WI38 (cell line): Measurements from ENCODE around the gene SDF2.

Experiments
- H3K4me3 ChIP-seq: 2 replicates; pipeline ENCODE4 v1.5.1; 2011; ENCODE audit warnings: low read depth, mild to moderate bottlenecking, control low read depth, low read length
- TF ChIP-seq, protein P1 (sequence below): IDR thresholded peaks from 2 replicates; pipeline ENCODE4 v1.5.1; 2012; ENCODE audit warnings: low read depth, mild to moderate bottlenecking, control low read depth, low read length

SDF2 gene, protein sequence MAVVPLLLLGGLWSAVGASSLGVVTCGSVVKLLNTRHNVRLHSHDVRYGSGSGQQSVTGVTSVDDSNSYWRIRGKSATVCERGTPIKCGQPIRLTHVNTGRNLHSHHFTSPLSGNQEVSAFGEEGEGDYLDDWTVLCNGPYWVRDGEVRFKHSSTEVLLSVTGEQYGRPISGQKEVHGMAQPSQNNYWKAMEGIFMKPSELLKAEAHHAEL

DNA sequence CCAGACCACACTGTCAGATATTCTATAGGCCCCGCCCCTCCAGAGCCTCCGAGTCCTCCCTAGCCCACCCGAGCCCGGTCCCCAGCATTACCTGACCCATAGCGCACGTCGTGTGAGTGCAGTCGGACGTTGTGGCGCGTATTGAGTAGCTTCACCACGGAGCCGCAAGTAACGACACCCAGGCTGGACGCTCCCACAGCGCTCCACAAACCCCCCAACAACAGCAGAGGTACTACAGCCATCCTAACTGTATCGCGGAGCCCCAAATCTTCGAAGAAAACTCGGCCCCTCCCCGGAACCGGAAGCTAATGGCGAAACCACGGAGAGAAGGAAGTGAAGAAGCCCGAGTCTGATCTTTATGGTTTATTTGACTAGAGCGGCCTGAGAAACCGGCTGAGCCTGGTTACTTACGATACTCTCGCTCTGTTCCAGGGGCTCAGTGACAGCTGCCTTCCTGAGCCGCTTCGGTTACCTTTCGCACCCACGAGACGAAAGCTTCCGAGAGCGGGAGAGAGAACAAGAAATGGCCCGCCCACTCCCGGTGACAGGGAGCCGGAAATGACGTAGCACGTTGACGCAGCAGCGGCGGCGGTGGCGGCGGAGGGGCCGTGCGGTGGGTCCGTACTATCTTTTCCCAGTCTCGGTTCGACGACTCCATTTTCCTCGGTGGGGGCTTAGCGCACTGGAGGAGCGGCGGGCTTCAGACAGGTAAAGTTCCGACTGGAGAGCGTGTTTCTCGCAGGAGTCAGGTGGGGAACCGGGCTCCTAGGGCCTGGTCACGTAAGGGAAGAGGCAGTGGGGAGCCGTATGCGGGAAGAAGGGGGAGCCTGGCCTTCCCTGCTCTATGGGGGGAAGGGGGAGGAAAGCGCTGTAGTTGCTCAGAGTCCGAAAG is at the start of gene SDF2, which contains the start of gene SUPT6H:
SDF2 (minus strand) TSS at position 272 of the 892 bp plus-strand sequence; CDS start at position 242, 30 bp downstream.
SUPT6H (plus strand) TSS at position 571 of the 892 bp plus-strand sequence. CDS start 11,197 bp downstream, outside the sequence.
- TF ChIP-seq, protein P1, sequence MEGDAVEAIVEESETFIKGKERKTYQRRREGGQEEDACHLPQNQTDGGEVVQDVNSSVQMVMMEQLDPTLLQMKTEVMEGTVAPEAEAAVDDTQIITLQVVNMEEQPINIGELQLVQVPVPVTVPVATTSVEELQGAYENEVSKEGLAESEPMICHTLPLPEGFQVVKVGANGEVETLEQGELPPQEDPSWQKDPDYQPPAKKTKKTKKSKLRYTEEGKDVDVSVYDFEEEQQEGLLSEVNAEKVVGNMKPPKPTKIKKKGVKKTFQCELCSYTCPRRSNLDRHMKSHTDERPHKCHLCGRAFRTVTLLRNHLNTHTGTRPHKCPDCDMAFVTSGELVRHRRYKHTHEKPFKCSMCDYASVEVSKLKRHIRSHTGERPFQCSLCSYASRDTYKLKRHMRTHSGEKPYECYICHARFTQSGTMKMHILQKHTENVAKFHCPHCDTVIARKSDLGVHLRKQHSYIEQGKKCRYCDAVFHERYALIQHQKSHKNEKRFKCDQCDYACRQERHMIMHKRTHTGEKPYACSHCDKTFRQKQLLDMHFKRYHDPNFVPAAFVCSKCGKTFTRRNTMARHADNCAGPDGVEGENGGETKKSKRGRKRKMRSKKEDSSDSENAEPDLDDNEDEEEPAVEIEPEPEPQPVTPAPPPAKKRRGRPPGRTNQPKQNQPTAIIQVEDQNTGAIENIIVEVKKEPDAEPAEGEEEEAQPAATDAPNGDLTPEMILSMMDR = no peak
- peak within 1 kb of the TSS; percentile 82 for H3K4me3 ChIP-seq

DNA sequence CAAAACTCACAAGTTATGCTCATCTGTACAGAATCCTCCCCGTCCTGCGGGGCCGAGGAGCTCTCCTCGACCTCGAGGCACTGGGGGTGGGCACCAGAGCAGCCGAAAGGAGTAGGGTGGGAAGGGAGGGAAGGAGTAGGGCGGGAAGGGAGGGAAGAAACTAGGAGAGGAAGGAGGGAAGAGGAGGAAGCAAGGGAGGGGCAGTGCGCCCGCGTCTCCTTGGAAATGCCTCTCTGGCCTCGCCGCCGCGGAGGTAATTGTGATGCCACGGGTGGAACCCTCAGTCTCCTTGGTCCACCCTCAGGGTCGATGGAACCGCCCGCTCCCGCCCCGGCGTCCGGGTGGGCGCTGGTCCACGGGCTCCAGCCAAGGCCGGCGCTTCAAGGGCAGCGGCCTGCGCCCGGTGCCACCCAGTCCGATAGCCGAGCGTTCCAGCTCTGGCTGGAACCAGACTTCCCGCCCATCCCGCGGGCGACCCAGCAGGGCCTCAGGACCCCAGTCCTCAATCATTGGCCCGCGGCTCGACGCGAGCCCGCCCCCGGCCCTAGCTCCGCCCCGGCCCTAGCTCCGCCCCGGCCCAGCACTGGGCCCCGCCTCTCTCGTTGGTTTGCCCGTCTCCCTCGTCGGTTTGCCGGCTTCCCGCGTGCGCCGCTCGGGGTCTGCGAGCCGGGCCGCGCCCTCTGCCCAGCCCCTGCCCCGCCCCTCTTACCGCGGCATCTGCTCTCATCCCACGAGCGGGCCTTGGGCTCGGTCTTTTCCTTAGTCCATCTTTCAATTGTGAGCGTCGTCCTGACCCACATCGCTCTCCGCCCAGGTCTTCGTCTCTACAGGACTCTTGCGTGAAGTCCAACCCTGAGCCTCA is 49.4 kb upstream of the SDF2 start:
- H3K4me3 ChIP-seq = peak overlapping the region; percentile 59
- TF ChIP-seq, protein P1 = no peak

DNA sequence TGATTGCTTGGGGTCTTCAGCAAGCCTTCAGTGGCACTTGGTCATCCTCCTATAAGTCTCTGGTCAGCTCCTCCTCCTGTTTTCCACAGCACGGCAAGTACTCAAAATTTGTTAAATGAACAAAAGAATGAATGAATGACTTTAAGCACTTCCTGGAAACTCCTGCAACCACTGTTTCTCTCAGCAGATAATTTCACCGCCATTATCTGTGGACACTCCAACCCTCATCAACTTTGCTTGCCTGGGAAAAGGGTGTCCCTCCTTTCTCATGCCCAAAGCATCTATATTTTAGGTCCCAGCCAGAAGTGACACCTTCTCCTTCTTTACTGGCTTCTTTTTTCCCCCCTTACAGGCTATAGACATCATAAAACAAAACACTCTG is 45.6 kb upstream of the SDF2 start:
- TF ChIP-seq, protein P1 = no peak
- H3K4me3 ChIP-seq = no peak overlapping the region

DNA sequence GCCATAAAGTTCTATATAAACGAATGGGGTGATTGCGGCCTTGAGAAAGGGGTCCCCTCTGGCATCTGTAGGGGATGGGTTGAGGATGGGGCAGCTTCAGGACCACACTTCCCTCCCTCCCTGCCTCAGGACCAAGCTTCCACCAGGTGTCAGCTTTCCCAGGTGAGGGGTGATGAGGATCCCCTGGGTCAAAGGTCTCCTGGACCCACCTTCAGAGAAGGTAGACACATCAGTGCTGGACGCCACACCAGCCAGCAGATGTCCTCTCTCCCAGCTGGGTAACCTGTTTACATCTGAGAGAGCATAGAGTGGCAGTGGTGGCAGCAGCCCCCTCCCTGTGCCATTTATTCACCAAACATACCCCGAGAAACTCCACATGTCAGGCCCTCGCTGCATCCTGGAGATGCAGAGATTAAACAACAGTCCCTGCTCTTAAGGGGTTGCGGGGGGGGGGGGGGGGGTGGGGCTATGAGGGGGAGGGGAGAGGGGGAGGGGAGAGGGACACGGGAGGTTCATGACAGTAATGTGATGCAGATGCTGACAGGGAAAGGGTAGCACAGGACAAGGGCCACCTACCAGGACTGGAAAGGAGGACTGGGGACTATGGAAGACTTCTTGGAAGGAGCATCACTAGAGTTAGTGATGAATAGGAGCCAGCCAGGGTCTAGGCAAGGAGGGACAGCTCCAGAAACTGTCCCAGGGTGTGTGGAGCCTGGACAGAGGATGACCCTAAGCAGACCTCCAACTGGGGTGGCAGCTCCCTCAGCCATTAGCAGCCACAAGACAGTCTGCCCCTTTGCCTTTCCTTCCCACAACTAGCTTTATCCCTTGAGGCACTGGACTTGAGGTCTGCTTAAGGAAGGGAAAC is 45.0 kb upstream of the SDF2 start:
- TF ChIP-seq, protein P1 = no peak
- H3K4me3 ChIP-seq = no peak overlapping the region

DNA sequence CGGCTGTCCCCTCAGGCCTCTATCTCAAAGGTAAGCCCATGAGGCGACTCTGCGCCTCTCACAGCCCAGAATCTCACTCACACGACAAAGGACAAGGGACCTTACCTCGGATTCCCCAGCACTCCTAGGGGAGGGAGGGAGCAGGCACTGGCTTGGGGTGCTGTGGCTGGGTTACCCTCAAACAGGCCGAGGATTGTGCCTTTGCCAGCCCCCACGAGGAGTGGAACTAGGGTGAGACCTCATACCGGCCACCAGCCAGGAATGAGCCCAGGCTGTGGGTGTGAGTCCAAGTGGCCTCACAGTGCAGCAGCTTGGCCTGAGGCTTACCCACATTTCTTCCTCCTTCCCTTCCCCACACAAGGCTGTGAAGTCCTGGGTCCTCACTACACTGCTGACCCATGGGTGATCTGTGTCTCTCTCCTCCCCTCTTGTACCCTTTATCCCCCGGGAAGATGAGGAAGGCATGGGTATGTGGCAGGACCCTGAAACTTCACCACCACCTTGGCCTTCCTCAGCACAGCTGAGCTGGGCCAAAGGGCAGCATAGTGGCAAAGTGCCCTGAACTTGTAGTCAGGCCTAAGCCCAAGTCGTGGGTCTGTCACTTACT is 44.1 kb upstream of the SDF2 start:
- TF ChIP-seq, protein P1 = no peak
- no peak overlapping the region for H3K4me3 ChIP-seq

DNA sequence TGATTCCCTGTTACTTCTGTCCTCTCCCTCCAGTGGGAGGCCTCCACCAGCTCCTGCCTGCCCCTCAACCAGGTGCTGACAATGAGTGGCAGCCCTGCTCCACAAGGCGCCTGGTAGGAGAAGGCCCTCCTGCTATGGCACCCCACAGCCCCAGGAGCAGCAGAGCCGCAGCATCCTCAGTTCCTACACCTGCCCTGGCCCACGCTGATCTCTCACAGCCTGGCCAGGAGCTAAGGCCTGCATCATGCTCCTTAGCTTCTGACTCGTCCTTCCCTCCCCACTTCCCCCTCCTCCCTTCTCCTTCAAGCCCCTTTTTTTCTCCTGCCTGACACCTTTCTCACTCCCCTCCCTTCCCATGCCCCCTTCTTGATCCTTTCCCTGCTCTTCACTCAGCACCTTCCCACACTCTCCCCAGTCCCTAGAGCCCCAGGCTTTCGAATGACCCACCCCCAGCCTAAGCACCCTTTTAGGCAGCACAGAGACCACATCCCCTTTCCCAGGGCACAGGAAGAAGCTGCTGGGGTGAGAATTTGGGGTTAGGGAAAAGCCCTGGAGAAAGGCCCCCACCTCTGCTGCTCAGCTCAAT is 43.5 kb upstream of the SDF2 start:
- TF ChIP-seq, protein P1 = no peak
- H3K4me3 ChIP-seq = no peak overlapping the region
